IMR-90 (cell line): ENCODE measurements around the gene PLCH2.

Source experiments
- BHLHE40 ChIP-seq: fragments of 150-350 bp; IDR thresholded peaks from 2 replicates; pipeline ENCODE4 v1.6.1; 2016; ENCODE audit warnings: mild to moderate bottlenecking, low read depth, low read length
- CEBPB ChIP-seq: IDR thresholded peaks from 2 replicates; pipeline ENCODE4 v1.6.1; 2012; ENCODE audit warnings: low read depth, low read length, improper control_type of control experiment
- CTCF ChIP-seq: conservative IDR thresholded peaks from 2 replicates; pipeline ENCODE4 v1.5.1; 2012; ENCODE audit warnings: mild to moderate bottlenecking, low read depth, low read length, improper control_type of control experiment
- FOS ChIP-seq: fragments of 150-350 bp; IDR thresholded peaks from 2 replicates; pipeline ENCODE4 v1.6.1; 2016; ENCODE audit warnings: low read depth, low read length
- MAFK ChIP-seq: IDR thresholded peaks from 2 replicates; pipeline ENCODE4 v1.6.1; 2012; ENCODE audit warnings: low read depth, low read length, improper control_type of control experiment
- MAZ ChIP-seq: IDR thresholded peaks from 2 replicates; pipeline ENCODE4 v1.6.1; 2012; ENCODE audit warnings: low read depth, mild to moderate bottlenecking, low read length, improper control_type of control experiment, moderate library complexity, borderline replicate concordance
- MXI1 ChIP-seq: IDR thresholded peaks from 2 replicates; pipeline ENCODE4 v1.6.1; 2012; ENCODE audit warnings: low read depth, mild to moderate bottlenecking, low read length, moderate library complexity, borderline replicate concordance
- NFE2L2 ChIP-seq: fragments of 150-350 bp; IDR thresholded peaks from 2 replicates; pipeline ENCODE4 v1.6.1; 2016; ENCODE audit warnings: low read depth, mild to moderate bottlenecking, low read length
- POLR2A ChIP-seq: IDR thresholded peaks from 2 replicates; pipeline ENCODE4 v1.6.1; 2012; ENCODE audit warnings: mild to moderate bottlenecking, low read depth, low read length
- RAD21 ChIP-seq: IDR thresholded peaks from 2 replicates; pipeline ENCODE4 v1.6.1; 2012; ENCODE audit warnings: low read length, improper control_type of control experiment
- RFX5 ChIP-seq: IDR thresholded peaks from 2 replicates; pipeline ENCODE4 v1.8.0; 2012; ENCODE audit warnings: low read depth, mild to moderate bottlenecking, low read length, moderate library complexity
- SMC3 ChIP-seq: fragments of 150-350 bp; IDR thresholded peaks from 2 replicates; pipeline ENCODE4 v1.6.1; 2016; ENCODE audit warnings: low read depth, mild to moderate bottlenecking, antibody characterized with exemption, low read length, moderate library complexity

DNA sequence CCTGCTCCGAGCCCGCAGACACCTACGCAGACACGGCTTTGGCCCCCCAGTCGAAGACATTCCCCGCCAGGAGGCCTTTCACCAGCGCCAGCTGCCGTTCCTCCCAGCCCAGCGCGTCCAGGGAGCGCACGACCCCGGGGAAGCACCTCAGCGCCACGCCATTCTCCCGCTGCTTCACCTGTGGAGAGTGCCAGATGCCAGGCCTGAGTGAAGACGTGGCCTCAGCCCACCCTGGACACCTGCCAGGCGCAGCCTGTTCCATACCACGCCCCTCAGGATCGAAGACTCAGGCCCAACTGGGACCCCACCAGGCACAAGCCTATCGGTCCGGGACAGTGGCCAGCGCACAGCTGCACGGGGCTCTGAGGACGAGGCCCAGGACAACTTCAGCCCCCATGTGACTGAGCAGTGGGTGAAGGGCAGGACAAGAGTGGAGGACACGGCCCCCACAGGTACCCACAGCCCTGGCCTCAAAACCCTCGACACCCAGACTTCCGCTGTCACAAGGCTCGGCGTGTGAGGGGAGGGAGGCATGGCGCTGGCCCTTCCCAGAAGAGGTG lies 36.9 kb downstream of the PLCH2 start:
- TF ChIP-seq POLR2A (no peak), CTCF (no peak), SMC3 (no peak), MXI1 (no peak), RAD21 (no peak), FOS (no peak), NFE2L2 (no peak), RFX5 (no peak), BHLHE40 (no peak), CEBPB (no peak), MAFK (no peak), MAZ (no peak)
